Endothelial cell (in vitro differentiated cells): ENCODE data around the gene IRAG1. TPM values are rescaled to one million over a fixed set of nuclear protein-coding genes. Genes with fewer than 3 reads are reported as not detected.

ENCODE experiments used
- DNase-seq: peaks from one replicate; pipeline ENCODE4 v3.0.0; 2021; ENCODE audit warnings: low spot score
- H3K27ac Mint-ChIP-seq: one replicate; pipeline ENCODE4 v1.8.0; 2021; ENCODE audit warnings: mixed read lengths, inconsistent platforms; ENCODE audit not compliant: unreplicated experiment
- H3K27me3 Mint-ChIP-seq: one replicate; pipeline ENCODE4 v1.8.0; 2021; ENCODE audit warnings: mild to moderate bottlenecking, moderate library complexity, mixed read lengths, inconsistent platforms; ENCODE audit not compliant: unreplicated experiment
- H3K36me3 Mint-ChIP-seq: one replicate; pipeline ENCODE4 v1.8.0; 2021; ENCODE audit warnings: mild to moderate bottlenecking, low read depth, mixed read lengths, inconsistent platforms; ENCODE audit not compliant: unreplicated experiment
- H3K4me1 Mint-ChIP-seq: one replicate; pipeline ENCODE4 v1.8.0; 2021; ENCODE audit warnings: mild to moderate bottlenecking, mixed read lengths, inconsistent platforms; ENCODE audit not compliant: unreplicated experiment
- H3K4me3 Mint-ChIP-seq: one replicate; pipeline ENCODE4 v1.8.0; 2021; ENCODE audit warnings: mild to moderate bottlenecking, mixed read lengths, inconsistent platforms; ENCODE audit not compliant: unreplicated experiment
- H3K9me3 Mint-ChIP-seq: one replicate; pipeline ENCODE4 v1.8.0; 2021; ENCODE audit warnings: mixed read lengths, inconsistent platforms; ENCODE audit not compliant: unreplicated experiment
- CTCF ChIP-seq: fragments of 200-600 bp; sonication (generic); IDR thresholded peaks from one replicate; pipeline ENCODE4 v1.5.0; 2021; ENCODE audit warnings: antibody characterized with exemption; ENCODE audit not compliant: unreplicated experiment
- total RNA-seq: library from RNA; stranded (reverse); fragmentation: NEBNext Ultra II Directional; extraction: Animal tissue kit (Norgen Biotek cat#: 25700); gene quantifications from one replicate; pipeline ENCODE4 v1.2.1, GENCODE V29; 2021; ENCODE audit not compliant: unreplicated experiment

Gene IRAG1
- total RNA-seq, 1 donor from 2014 or later, result 8.7 TPM

GRCh38 chr11:10725114-10725906 is 31.8 kb upstream of the IRAG1 start:
- H3K27ac Mint-ChIP-seq, result no peak overlapping the region
- no peak for TF ChIP-seq CTCF
- no peaks in the 10 kb centered on the region for H3K36me3 Mint-ChIP-seq
- no peaks in the 10 kb centered on the region for H3K9me3 Mint-ChIP-seq
- peaks cover 10% of the 10 kb centered on the region for H3K4me1 Mint-ChIP-seq
- H3K27me3 Mint-ChIP-seq, result no peaks in the 10 kb centered on the region
- DNase-seq, result no peak
- no peak overlapping the region for H3K4me3 Mint-ChIP-seq

- no peak for TF ChIP-seq CTCF
- no peak overlapping the region for H3K4me3 Mint-ChIP-seq
- no peaks in the 10 kb centered on the region for H3K9me3 Mint-ChIP-seq
- H3K36me3 Mint-ChIP-seq, result peaks cover 1% of the 10 kb centered on the region
- H3K27me3 Mint-ChIP-seq, result peaks cover 2% of the 10 kb centered on the region
- DNase-seq, result no peak
- H3K4me1 Mint-ChIP-seq, result peaks cover 10% of the 10 kb centered on the region
- no peak overlapping the region for H3K27ac Mint-ChIP-seq
Measured at GRCh38 chr11:10722307-10722706, 28.8 kb upstream of the IRAG1 start.

GRCh38 chr11:10720881-10721376 is 27.4 kb upstream of the IRAG1 start:
- DNase-seq, result no peak
- TF ChIP-seq CTCF, result no peak
- no peaks in the 10 kb centered on the region for H3K9me3 Mint-ChIP-seq
- no peak overlapping the region for H3K4me3 Mint-ChIP-seq
- peaks cover 4% of the 10 kb centered on the region for H3K36me3 Mint-ChIP-seq
- H3K4me1 Mint-ChIP-seq, result peaks cover 10% of the 10 kb centered on the region
- H3K27me3 Mint-ChIP-seq, result peaks cover 2% of the 10 kb centered on the region
- no peak overlapping the region for H3K27ac Mint-ChIP-seq

GRCh38 chr11:10719616-10720015 is 26.1 kb upstream of the IRAG1 start:
- DNase-seq, result no peak
- Mint-ChIP-seq H3K9me3 (no peaks in the 10 kb centered on the region), H3K36me3 (peaks cover 4% of the 10 kb centered on the region), H3K27me3 (peaks cover 2% of the 10 kb centered on the region), H3K4me3 (no peak overlapping the region), H3K4me1 (peaks cover 16% of the 10 kb centered on the region), H3K27ac (no peak overlapping the region)
- TF ChIP-seq CTCF, result no peak

GRCh38 chr11:10716543-10717259 is 23.1 kb upstream of the IRAG1 start:
- Mint-ChIP-seq H3K4me1 (peaks cover 8% of the 10 kb centered on the region), H3K4me3 (no peak overlapping the region), H3K27ac (no peak overlapping the region), H3K27me3 (peaks cover 2% of the 10 kb centered on the region), H3K9me3 (no peaks in the 10 kb centered on the region), H3K36me3 (peaks cover 4% of the 10 kb centered on the region)
- no peak for TF ChIP-seq CTCF
- DNase-seq, result no peak
